ENCODE measurements around the gene MRFAP1. TPM values are rescaled to one million over a fixed set of nuclear protein-coding genes. Genes with fewer than 3 reads are reported as not detected.
A peak's percentile ranks its signal among the peaks of the same experiment; 100 is the strongest.
"Not testable (repeated sequence)": the region's sequence is repeated elsewhere in the genome, so short reads cannot be mapped to it uniquely, and the experiment has no call there.

MRFAP1 gene
- total RNA-seq, 1 donor from 2014 or later = 234 TPM

GRCh38 chr4:6632125-6632524 lies 8.4 kb upstream of the MRFAP1 start:
- DNase-seq (ENCODE audit: low spot score) = peak; percentile 22

GRCh38 chr4:6633091-6633906 lies 7.2 kb upstream of the MRFAP1 start:
- peak; percentile 26 for DNase-seq (ENCODE audit: low spot score)

GRCh38 chr4:6634746-6635145 lies 5.7 kb upstream of the MRFAP1 start:
- peak; percentile 11 for DNase-seq (ENCODE audit: low spot score)

GRCh38 chr4:6639137-6639680 lies 1.3 kb upstream of the MRFAP1 start:
- peak; percentile 53 for DNase-seq (ENCODE audit: low spot score)

- peak; percentile 90 for DNase-seq (ENCODE audit: low spot score)
These were observed 882 bp downstream of the MRFAP1 start for GRCh38 chr4:6641164-6641970.

GRCh38 chr4:6641971-6642320 lies 1.5 kb downstream of the MRFAP1 start:
- peak; percentile 41 for DNase-seq (ENCODE audit: low spot score)

- DNase-seq (ENCODE audit: low spot score) = no peak
These were observed 2.8 kb downstream of the MRFAP1 start for GRCh38 chr4:6643141-6643847.

- DNase-seq (ENCODE audit: low spot score) = no peak
These were observed 4.5 kb downstream of the MRFAP1 start for GRCh38 chr4:6644792-6645530.

GRCh38 chr4:6647169-6647568 lies 6.7 kb downstream of the MRFAP1 start:
- DNase-seq (ENCODE audit: low spot score) = no peak

- no peak for DNase-seq (ENCODE audit: low spot score)
These were observed 7.2 kb downstream of the MRFAP1 start for GRCh38 chr4:6647582-6648230.

- DNase-seq (ENCODE audit: low spot score) = no peak
These were observed 8.7 kb downstream of the MRFAP1 start for GRCh38 chr4:6649216-6649615.

GRCh38 chr4:6654211-6654610 lies 13.7 kb downstream of the MRFAP1 start:
- not testable (repeated sequence) for DNase-seq (ENCODE audit: low spot score)

- not testable (repeated sequence) for DNase-seq (ENCODE audit: low spot score)
These were observed 14.8 kb downstream of the MRFAP1 start for GRCh38 chr4:6655291-6655690.

- DNase-seq (ENCODE audit: low spot score) = no peak
These were observed 15.4 kb downstream of the MRFAP1 start for GRCh38 chr4:6655924-6656323.

GRCh38 chr4:6657242-6658208 lies 17.0 kb downstream of the MRFAP1 start:
- no peak for DNase-seq (ENCODE audit: low spot score)

- DNase-seq (ENCODE audit: low spot score) = no peak
These were observed 17.7 kb downstream of the MRFAP1 start for GRCh38 chr4:6658209-6658595.

- DNase-seq (ENCODE audit: low spot score) = no peak
These were observed 18.2 kb downstream of the MRFAP1 start for GRCh38 chr4:6658597-6659075.

GRCh38 chr4:6659897-6660296 lies 19.4 kb downstream of the MRFAP1 start:
- DNase-seq (ENCODE audit: low spot score) = no peak

- no peak for DNase-seq (ENCODE audit: low spot score)
These were observed 19.9 kb downstream of the MRFAP1 start for GRCh38 chr4:6660430-6660829.
